HL-60 (cell line): ENCODE measurements around the gene MS4A2.
"Not testable (repeated sequence)": the region's sequence is repeated elsewhere in the genome, so short reads cannot be mapped to it uniquely, and the experiment has no call there.

Experiments
- DNase-seq, 2 experiments: peaks; one replicate each; pipeline ENCODE4 v3.0.0-alpha.2; 2010 to 2020; ENCODE audit warnings: low read depth in 1 of 2, low spot score in 1 of 2
- H3K27ac ChIP-seq: fragments of 250-450 bp; sonication (Bioruptor Pico); replicated peaks from 2 replicates; pipeline ENCODE4 v1.5.1; 2020; ENCODE audit warnings: mild to moderate bottlenecking, moderate library complexity
- H3K27me3 ChIP-seq: fragments of 250-450 bp; sonication (Bioruptor Pico); 2 replicates; pipeline ENCODE4 v1.5.1; 2021; ENCODE audit warnings: mild to moderate bottlenecking, moderate library complexity; ENCODE audit not compliant: insufficient read depth, poor library complexity, severe bottlenecking
- H3K4me3 ChIP-seq: replicated peaks from 2 replicates; pipeline ENCODE4 v1.5.1; 2011; ENCODE audit warnings: mild to moderate bottlenecking, control low read depth, low read length; ENCODE audit not compliant: insufficient read depth
- CTCF ChIP-seq: IDR thresholded peaks from one replicate; pipeline ENCODE4 v1.5.1; 2011; ENCODE audit warnings: low read length, control low read depth, inconsistent platforms; ENCODE audit not compliant: insufficient read depth
- GABPA ChIP-seq: IDR thresholded peaks from 2 replicates; pipeline ENCODE4 v1.6.1; 2012; ENCODE audit warnings: low read depth
- POLR2AphosphoS5 ChIP-seq: IDR thresholded peaks from 2 replicates; pipeline ENCODE4 v1.6.1; 2012; ENCODE audit warnings: low read depth
- REST ChIP-seq: IDR thresholded peaks from 2 replicates; pipeline ENCODE4 v1.6.1; 2012; ENCODE audit warnings: low read depth; ENCODE audit not compliant: insufficient replicate concordance
- SPI1 ChIP-seq: IDR thresholded peaks from 2 replicates; pipeline ENCODE4 v1.6.1; 2012; ENCODE audit warnings: low read depth, mild to moderate bottlenecking, borderline replicate concordance

Gene MS4A2

GRCh38 chr11:60098508-60098907 lies 10.0 kb downstream of the MS4A2 start:
- TF ChIP-seq POLR2AphosphoS5 (no peak), SPI1 (no peak), GABPA (no peak), CTCF (no peak), REST (no peak)
- no peak overlapping the region for H3K27ac ChIP-seq
- no peak for DNase-seq

GRCh38 chr11:60100516-60100915 lies 12.1 kb downstream of the MS4A2 start:
- no peak for TF ChIP-seq POLR2AphosphoS5
- TF ChIP-seq SPI1, result no peak
- no peak for TF ChIP-seq REST
- TF ChIP-seq GABPA, result no peak
- TF ChIP-seq CTCF, result no peak
- Histone ChIP-seq H3K27ac (no peak overlapping the region), H3K27me3 (no peaks in the 10 kb centered on the region), H3K4me3 (no peak overlapping the region)
- no peak for DNase-seq

More at GRCh38 chr11:60098508-60098907, 10.0 kb downstream of the MS4A2 start:
- H3K27me3 ChIP-seq, result no peaks in the 10 kb centered on the region
- no peak overlapping the region for H3K4me3 ChIP-seq

- H3K4me3 ChIP-seq, DNase-seq, H3K27me3 ChIP-seq, H3K27ac ChIP-seq: not testable (repeated sequence)
These were observed 12.9 kb downstream of the MS4A2 start for GRCh38 chr11:60101368-60101767.

GRCh38 chr11:60104471-60105115 lies 16.1 kb downstream of the MS4A2 start:
- not testable (repeated sequence) for H3K27ac ChIP-seq, H3K27me3 ChIP-seq, H3K4me3 ChIP-seq, DNase-seq

- not testable (repeated sequence) for H3K4me3 ChIP-seq, H3K27me3 ChIP-seq, H3K27ac ChIP-seq, DNase-seq
These were observed 20.2 kb downstream of the MS4A2 start for GRCh38 chr11:60108631-60109030.
